OCI-LY1 (cell line): ENCODE measurements around the gene TYK2.

ENCODE experiments used
- EZH2 ChIP-seq: fragments of 200-600 bp; sonication (generic), shearing (Covaris generic); IDR thresholded peaks from 2 replicates; pipeline ENCODE4 v1.8.0; 2017; ENCODE audit warnings: borderline replicate concordance, mixed run types, mild to moderate bottlenecking, antibody characterized with exemption, low read length, moderate library complexity, mixed read lengths
- TF ChIP-seq, protein P1 (sequence below): fragments of 200-600 bp; sonication (generic), shearing (Covaris generic); IDR thresholded peaks from 2 replicates; pipeline ENCODE4 v1.5.1; 2017; ENCODE audit warnings: mild to moderate bottlenecking, antibody characterized with exemption, low read length, moderate library complexity, mixed read lengths

DNA sequence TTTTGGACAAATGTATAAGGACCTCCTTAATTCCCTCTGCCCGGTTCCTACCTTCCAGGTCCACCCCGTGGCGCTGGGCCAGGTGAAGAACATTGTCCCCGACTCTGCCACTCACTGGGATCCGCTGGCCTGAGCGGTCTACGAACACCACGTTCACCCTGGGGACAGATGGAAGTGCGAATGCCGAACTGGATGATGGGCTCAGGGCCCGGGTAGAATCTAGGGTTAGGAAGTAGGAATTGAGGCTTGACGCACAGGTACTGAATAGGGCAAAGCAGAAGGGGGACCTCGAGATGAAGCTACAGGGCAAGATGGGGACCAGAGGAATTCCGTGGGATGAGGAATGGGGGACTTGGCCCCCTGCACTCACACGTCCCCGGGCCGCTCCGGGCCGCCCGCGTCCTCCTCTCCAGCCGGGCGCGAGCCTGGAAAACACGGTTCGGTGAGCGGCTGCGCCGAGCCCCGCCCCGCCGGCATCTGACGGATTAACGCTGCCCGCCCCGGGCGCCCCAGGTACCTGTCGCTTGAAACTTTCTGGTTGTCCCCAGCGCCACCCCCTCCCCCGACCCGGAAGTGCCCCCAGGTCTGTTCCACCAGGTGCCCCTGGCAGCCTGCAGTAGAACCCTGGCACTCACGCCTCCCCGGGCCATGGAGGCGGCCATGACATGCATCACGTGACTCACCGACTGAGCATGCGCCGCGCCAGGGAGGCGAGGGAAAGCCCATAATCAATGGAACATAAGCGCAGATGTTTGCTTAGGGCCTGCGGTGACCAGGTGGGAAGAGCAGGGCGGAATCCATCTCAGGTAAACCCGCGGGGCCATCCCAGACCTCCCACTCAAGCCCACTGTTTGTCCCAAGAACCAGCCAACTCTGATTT is 64.8 kb downstream of the TYK2 start, which contains the start of gene FDX2:
- TF ChIP-seq EZH2 = no peak
- TF ChIP-seq, protein P1, sequence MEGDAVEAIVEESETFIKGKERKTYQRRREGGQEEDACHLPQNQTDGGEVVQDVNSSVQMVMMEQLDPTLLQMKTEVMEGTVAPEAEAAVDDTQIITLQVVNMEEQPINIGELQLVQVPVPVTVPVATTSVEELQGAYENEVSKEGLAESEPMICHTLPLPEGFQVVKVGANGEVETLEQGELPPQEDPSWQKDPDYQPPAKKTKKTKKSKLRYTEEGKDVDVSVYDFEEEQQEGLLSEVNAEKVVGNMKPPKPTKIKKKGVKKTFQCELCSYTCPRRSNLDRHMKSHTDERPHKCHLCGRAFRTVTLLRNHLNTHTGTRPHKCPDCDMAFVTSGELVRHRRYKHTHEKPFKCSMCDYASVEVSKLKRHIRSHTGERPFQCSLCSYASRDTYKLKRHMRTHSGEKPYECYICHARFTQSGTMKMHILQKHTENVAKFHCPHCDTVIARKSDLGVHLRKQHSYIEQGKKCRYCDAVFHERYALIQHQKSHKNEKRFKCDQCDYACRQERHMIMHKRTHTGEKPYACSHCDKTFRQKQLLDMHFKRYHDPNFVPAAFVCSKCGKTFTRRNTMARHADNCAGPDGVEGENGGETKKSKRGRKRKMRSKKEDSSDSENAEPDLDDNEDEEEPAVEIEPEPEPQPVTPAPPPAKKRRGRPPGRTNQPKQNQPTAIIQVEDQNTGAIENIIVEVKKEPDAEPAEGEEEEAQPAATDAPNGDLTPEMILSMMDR = no peak
